ENCODE data around the gene KANSL3.
"Not testable (repeated sequence)": the region's sequence is repeated elsewhere in the genome, so short reads cannot be mapped to it uniquely, and the experiment has no call there.

The KANSL3 gene

DNA sequence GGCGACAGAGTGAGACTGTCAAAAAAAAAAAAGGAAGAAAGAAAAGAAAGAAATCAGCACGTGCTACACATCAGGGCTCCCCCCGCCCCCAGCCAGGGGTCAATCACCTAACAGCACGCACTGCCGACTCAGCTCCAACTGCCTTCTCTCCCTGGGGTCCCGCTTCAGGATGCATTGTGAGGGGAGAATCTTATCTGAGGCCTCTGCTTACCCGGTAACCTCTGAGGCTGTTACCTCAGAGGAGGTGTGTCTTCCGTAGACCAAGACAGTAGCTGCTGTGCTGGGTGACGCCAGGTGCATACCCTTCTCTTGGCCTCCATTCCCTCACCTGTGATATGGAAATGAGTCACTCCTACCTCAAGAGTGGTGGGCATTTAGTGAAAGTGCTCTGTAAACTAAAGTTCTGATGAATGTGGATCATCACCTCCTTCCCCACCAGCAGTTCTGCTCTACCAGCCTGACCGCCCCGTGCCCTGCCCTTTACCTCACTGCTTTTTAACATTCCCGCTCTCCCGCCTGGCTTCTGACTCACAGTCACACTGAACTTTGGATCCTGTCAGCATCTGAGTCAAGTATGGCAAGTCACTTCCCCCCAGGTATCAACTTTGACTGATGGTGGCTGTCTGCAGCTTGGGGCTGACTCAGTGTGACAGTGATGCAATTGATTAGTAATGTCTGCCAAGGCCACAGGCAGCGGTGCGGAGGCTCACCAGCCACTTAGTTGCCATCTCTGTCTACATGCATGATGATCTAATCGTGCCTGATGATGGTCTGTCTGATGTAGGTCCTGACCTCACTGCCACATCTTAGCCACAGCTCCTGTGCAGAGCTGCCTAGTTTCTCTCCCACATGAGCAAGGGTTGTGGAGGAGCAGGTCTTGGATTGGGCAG lies 81.4 kb downstream of the KANSL3 start:
- no peak for DNase-seq

DNA sequence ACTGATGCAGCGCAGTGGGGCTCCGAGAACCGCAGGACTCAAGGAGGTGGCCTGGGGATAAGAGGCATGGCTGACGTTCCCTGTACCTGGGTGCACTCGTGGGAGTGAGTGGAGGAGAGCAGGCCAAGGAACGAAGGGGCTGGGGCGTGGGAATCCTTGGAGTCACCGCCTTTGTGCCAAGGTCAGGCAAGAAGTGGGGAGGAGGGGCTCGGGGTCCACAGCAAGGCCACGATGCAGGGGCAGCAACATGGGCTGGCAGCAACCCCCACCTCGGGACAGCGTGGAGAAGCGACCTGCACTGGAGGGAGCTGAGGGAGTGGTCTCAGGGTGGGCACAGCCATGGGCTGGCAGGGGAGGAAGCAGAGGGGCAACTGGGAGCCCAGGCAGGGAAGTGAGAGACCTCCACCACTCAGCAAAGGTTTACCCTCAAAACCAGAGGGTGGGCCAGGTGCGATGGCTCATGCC lies 82.9 kb downstream of the KANSL3 start:
- DNase-seq: no peak

DNA sequence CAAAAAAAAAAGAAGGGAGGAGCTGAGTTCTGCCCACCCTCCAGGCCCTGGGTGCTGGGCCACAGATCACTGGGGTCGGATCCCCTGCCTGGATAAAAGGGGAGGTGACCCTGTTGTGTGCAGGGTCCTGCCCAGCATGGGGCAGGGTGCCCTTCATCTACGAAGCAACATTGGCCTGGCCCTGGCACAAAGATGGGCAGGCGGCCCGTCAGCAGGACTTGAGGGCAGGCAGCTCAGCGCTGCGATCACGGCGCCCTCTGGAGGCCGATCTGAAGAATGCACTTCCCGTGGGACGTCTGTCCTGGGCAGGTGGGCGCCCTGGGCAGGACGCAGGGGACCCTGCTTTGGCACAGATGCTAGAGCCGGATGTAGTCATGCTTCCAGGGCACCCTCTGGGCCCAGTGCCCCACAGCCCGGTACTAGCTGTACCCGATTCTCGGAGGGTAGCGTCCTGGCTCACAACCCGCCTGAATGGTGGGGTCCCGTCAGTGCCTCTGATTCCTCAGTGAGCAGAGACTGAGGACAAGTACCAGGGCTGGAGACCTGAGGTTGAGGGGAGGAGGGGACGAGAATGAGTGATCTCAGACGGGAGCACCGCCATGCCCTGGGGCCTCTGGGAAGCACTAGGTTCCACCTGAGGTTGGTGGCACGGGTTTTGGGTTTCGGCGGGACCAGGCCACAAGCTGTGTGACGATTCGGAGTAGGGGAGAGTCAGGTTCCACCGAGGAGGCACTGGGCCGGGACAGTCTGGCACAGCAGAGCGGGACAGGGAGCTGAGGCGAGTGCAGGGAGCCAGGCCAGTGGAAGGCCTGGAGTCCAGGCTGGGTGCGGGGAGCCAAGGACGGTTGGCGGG lies 83.6 kb downstream of the KANSL3 start:
- DNase-seq: peak; percentile 73

DNA sequence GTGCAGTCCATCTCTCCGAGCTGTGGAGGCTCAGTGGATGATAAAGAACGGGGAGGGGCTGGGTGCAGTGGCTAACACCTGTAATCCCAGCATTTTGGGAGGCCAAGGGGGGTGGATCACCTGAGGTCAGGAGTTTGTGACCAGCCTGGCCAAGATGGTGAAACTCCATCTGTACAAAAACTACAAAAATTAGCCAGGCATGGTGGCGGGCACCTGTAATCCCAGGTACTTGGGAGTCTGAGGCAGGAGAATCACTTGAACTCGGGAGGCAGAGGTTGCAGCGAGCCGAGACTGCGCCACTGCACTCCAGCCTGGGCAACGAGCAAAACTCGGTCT lies 84.2 kb downstream of the KANSL3 start:
- not testable (repeated sequence) for DNase-seq

DNA sequence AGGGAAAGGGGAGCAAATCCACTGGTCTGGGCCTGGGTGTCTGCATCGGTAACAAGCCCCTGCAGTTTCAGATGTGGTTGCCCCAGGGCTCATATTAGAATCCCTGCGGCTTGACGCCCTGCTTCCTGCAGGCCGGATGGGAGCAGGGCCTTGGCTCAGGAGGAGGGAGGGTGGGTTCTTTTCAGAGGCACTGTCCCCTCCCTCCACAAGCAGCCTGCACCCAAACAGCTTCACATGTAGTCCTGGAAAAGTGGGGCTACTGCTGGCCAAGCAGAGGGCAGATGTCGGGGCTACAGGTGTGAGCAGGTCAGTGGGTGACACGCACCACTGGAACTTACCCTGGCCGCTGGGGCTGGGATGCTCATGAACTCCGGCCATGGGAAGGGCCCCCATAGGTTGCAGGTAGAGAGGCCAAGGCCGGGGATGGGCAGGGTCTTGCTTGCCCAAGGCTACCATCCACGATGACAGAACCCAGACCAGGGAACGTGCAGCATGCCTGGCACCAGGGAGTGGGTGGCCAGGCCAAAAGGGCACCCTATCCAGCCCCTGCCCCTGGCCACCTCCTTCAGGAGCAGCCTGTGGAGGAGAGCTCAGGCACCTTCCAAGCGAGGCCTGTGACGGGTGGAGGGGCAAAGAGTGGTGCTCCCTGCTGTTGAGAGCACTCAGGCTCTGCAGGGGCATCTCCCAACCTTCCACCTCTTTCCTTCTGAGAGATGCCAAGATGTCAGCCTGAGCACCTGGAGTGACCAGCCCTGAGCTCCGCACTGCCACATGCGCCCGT lies 84.7 kb downstream of the KANSL3 start:
- no peak for DNase-seq

DNA sequence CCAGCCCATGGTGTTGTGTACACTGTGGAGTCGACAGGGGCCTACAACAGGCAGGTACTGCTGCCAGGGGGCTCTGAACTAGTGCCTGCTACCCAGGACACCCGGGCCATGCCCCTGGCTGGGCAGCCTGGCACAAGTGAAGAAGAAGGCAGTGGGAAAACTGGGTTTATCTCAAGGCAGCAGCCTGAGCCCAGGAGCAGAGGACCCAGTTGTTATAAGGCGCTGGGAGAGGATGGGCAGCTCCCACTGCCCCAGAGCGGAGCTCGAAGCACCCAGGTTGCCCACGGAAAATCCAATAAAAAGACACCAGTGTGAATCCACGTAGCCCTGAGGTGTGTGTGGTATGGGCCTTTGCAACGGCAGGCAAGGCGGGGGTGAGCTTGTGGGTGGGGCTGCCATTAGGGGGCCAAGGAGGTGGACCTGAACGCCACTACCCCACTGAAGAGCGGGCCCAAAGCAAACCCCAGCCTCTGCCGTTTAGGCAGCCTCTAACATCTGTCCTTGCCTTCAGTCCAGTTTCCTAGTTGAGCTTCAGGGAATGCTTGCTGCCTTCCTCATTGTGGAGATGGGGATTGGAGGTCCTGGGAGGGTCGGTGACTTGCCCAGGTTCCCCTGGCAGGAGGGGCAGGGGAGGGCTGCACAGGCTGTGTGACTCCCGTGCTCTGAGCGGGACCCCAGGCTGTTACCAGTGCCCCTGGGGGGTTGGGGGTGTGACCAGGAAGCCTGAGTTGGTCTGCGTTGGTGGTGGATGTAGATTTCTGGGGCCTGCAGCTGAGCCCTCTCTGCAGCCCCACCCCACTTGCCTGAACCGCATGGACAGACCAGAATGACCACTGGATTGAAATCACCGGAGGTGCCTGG lies 85.6 kb downstream of the KANSL3 start:
- no peak for DNase-seq

DNA sequence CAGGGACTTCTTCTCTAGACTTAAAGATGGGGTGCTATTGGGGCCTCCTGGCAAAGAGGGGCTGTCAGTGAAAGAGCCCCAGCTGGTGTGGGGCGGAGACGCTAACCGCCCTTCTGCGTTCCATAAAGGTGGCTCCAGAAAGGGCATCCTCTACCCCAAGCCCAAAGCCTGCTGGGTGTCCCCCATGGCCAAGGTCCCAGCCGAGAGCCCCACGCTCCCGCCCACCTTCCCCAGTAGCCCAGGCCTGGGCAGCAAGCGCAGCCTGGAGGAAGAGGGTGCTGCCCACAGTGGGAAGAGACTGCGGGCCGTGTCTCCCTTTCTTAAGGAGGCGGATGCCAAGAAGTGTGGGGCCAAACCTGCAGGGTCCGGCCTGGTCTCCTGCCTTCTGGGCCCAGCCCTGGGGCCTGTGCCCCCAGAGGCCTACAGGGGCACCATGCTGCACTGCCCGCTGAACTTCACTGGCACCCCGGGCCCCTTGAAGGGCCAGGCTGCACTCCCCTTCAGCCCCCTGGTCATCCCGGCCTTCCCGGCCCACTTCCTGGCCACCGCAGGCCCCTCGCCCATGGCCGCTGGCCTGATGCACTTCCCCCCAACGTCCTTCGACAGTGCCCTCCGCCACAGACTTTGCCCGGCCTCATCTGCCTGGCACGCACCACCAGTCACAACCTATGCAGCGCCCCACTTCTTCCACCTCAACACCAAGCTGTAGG lies 86.4 kb downstream of the KANSL3 start:
- no peak for DNase-seq

DNA sequence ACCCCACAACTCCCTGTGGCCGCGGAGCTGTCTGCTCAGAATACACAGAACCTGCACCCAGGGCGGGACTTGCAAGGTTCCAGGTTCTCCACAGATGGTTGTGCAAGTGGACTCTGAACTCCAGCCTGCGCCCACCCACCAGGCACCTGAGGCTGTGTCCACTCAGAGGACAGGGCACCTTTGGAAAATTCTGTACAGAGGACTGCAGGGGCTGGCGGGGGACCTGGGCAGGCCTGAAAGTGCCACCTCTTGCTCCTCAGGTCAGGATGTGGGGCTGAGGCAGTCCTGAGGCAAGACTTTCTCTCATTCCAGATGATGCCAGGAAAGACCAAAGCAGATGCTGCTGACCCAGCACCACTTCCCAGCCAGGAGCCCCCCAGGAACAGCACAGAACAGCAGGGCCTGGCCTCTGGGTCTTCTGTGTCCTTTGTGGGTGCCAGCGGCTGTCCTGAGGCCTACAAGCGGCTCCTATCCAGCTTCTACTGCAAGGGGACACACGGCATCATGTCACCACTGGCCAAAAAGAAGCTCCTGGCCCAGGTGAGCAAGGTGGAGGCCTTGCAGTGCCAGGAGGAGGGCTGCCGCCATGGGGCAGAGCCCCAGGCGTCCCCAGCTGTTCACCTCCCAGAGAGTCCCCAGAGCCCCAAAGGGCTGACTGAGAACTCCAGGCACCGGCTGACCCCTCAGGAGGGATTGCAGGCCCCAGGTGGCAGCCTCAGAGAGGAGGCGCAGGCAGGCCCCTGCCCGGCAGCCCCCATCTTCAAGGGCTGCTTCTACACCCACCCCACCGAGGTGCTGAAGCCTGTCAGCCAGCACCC lies 87.1 kb downstream of the KANSL3 start:
- DNase-seq: no peak

DNA sequence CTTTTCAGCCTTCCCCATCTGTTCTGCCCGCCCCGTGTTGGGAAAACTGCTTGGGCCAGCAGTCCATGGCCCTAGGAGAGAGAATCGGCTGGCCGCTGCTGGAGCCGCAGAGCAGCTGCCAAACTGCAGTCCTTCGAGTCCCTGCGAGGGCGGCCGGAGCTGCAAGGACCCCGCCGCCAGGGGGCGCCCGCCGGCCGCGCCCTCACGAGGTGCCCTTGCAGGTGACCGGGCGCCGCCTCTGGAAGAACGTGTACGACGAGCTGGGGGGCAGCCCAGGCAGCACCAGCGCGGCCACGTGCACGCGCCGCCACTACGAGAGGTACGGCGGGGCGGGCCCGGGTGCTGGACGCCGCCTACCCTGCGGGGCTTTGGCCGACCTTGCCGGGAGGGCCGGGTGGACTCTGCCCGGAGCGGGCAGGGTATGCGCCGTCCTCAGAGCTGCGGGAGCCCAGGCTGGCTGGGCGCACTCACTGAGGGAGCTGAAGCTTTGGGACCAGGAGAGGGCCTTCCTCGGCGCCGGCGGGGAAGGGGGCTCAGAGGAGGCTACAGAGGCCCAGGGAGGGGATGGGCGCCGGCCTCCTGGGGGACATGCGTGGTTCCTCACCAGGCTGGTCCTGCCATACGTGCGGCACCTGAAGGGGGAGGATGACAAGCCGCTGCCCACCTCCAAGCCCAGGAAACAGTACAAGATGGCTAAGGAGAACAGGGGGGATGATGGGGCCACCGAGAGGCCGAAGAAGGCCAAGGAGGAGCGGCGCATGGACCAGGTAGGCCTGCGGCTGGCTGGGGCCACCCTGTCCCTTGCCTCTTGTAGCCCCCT lies 87.9 kb downstream of the KANSL3 start:
- no peak for DNase-seq

DNA sequence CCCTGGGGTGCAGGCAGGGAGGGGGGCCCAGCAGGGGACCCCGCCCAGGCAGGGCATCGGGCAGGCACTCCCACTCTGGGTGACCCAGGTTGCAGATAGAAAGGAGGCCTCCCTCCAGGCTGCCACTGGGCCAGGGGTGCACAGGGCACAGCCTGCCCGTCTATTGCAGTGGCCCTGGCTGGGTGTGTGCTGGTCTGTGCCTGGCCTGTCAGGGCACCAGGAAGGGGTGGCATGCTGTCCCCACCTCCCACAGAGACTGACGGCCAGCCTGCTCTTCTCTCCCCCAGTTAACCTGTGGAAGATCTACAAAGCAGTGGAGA lies 88.7 kb downstream of the KANSL3 start:
- no peak for DNase-seq

DNA sequence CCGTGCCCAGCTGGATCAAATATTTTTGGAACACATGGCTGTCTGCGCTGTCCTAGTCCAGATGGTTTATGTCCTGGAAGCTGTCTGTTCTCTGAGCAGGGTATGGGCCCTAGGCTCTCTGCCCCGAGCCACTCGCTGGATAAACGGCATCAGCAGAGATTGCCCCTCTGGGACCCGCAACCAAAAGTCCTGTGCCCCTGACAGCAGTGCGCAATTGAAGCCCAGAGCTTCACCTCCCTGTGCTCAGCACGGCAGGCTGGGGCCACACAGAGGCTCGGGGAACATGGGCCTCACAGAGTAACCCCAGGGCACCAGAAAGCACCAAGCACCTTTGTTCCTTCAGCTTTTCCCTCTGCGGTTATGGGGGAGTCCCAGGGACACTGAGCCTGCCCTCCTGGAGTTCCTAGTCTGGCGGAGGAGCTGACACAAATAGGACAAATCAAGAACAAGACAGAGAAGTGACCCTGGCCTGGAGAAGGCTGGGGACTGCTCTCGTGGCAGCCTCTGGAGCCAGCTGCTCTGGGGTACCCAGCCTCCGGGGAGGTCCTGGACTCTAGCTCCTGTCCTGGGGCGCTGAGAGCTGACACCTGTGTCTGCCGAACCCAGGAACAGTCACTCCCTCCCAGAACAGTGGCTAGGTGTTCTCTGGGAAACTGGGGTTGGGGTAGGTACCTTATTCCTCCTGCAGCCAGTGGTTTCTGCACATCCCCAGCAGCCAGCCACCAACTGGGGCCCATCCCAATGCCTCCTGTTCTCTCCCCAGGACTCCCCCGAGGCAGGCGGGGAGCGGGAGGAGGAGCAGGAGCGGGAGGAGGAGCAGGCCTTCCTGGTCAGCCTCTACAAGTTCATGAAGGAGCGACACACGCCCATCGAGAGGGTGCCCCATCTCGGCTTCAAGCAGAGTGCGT lies 89.3 kb downstream of the KANSL3 start:
- no peak for DNase-seq

DNA sequence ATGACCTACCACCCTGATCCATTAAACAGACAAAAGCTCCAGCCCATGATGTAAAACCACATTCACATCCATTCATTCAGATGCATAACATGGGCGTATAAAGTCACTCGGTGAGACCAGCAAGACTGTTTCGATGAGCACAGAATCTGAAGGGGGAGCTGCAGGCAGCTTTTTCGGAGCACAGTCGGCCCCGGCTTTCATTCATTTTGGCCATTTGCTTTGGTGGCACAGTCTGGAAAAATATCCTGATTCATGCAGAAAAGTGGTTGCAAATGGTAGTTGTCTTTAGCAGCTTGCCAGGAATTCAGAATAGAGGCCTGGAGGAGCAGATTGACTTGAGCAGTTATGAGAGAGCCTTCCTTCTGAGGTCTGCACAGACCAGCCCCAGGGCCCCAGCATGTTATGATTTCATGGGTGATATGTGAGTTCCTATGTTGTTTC lies 90.4 kb downstream of the KANSL3 start:
- DNase-seq: no peak

DNA sequence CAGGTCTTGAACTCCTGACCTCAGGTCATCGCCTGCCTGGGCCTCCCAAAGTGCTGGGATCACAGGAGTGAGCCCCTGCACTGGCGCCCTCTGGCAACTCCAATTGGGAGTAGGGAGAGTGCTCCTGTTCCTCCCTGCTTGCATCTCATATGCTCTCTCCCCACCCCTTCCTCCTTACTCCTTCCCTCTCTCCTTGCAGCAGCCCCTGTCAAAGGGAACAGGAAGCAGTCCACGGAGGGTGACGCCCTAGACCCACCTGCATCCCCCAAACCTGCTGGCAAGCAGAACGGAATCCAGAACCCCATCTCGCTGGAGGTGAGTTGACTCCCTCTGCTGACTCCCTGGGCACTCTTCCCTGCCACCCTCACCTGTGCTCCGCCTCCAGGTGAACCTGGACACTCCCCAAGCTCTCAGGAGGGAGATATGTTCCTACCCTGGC lies 90.9 kb downstream of the KANSL3 start:
- no peak for DNase-seq

DNA sequence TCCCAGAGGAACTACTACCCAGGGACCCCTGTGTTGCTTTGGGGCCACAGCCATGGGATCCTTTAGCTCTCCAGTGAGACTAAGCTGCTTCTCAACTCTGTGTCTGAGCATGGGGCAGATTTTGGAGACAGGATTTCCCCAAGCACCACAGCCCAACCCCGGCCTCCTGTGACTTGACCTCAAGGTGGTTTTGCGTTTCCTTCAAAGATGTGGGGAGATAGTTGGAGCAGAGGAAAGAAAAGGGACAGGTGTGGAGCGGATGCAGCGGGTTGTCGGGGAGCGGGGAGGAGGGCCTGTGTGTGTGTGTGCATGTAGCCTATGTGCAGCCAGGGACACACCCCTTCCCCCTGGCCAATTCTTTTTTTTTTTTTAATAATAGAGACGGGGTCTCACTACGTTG lies 91.3 kb downstream of the KANSL3 start:
- no peak for DNase-seq

DNA sequence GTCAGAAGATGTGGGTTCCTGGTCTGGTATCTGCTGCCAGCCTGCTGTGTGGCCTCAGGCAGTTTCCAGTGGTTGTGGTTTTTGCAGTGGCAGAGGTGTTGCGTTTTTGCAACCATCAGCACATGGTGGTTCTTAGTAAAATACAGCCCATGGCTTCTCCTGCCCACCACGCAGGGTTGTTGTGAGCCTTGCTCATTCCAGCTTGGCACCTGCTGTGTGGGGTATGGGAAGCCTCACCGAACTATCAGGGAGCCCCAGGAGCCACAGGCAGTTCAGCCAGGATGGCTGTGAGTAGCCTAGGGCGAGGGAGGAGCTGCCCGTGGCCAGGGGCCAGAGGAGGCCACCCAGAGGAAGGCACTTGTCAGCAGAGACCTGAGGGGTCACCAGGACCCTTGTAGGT lies 91.8 kb downstream of the KANSL3 start:
- DNase-seq: no peak
